Mesenchymal stem cell (in vitro differentiated cells and primary cell): Measurements from ENCODE around the gene PTPRN2.

Experiments
- DNase-seq: peaks from one replicate; pipeline ENCODE4 v3.0.0-alpha.2; 2013
- H2AFZ ChIP-seq: one replicate; pipeline ENCODE4 v1.6.1; 2013; ENCODE audit warnings: low read depth, mild to moderate bottlenecking, control low read depth, inconsistent platforms, low read length, moderate library complexity
- H2AK5ac ChIP-seq: 2 replicates; pipeline ENCODE4 v1.6.1; 2013; ENCODE audit warnings: low read length, moderate library complexity, mild to moderate bottlenecking, inconsistent platforms; ENCODE audit not compliant: severe bottlenecking
- H2BK120ac ChIP-seq: one replicate; pipeline ENCODE4 v1.6.1; 2013; ENCODE audit warnings: low read depth, mild to moderate bottlenecking, inconsistent platforms, low read length, moderate library complexity
- H2BK12ac ChIP-seq, 2 experiments: one replicate each; pipeline ENCODE4 v1.6.1; 2013; ENCODE audit warnings: inconsistent platforms in 2 of 2, low read length in 2 of 2, mild to moderate bottlenecking in 2 of 2, moderate library complexity in 2 of 2, control low read depth in 1 of 2
- H2BK15ac ChIP-seq: one replicate; pipeline ENCODE4 v1.6.1; 2013; ENCODE audit warnings: mild to moderate bottlenecking, low read depth, inconsistent platforms; ENCODE audit not compliant: poor library complexity, severe bottlenecking
- H2BK5ac ChIP-seq: 2 replicates; pipeline ENCODE4 v1.6.1; 2013; ENCODE audit warnings: low read depth, mild to moderate bottlenecking, low read length, control low read depth, inconsistent platforms; ENCODE audit not compliant: poor library complexity, severe bottlenecking
- H3K14ac ChIP-seq, 2 experiments: one replicate each; pipeline ENCODE4 v1.6.1; 2013; ENCODE audit warnings: inconsistent platforms in 2 of 2, low read length in 2 of 2, control low read depth in 1 of 2, mild to moderate bottlenecking in 1 of 2, moderate library complexity in 1 of 2
- H3K18ac ChIP-seq, 2 experiments: one replicate each; pipeline ENCODE4 v1.6.1; 2013; ENCODE audit warnings: inconsistent platforms in 2 of 2, low read length in 2 of 2, control low read depth in 1 of 2, low read depth in 1 of 2, mild to moderate bottlenecking in 1 of 2
- H3K23ac ChIP-seq, 2 experiments: one replicate each; pipeline ENCODE4 v1.6.1; 2013; ENCODE audit warnings: inconsistent platforms in 2 of 2, low read length in 2 of 2, mild to moderate bottlenecking in 2 of 2, moderate library complexity in 2 of 2, control low read depth in 1 of 2
- H3K27ac ChIP-seq: 2 replicates; pipeline ENCODE4 v1.5.1; 2013; ENCODE audit warnings: mild to moderate bottlenecking, moderate library complexity, low read length, control low read depth, inconsistent platforms; ENCODE audit not compliant: poor library complexity, severe bottlenecking
- H3K27me3 ChIP-seq, 2 experiments: 2 replicates each; pipeline versions ENCODE4 v1.6.1 to v1.7.0; 2013; ENCODE audit warnings: low read length in 2 of 2, mild to moderate bottlenecking in 2 of 2, moderate library complexity in 2 of 2, control low read depth in 1 of 2, inconsistent platforms in 1 of 2; ENCODE audit not compliant: control insufficient read depth in 1 of 2, insufficient read depth in 1 of 2
- H3K36me3 ChIP-seq, 2 experiments: 2 replicates each; pipeline versions ENCODE4 v1.6.1 to v1.7.0; 2013; ENCODE audit warnings: low read length in 2 of 2, control low read depth in 1 of 2, inconsistent platforms in 1 of 2, low read depth in 1 of 2, mild to moderate bottlenecking in 1 of 2; ENCODE audit not compliant: insufficient read depth in 2 of 2, control insufficient read depth in 1 of 2
- H3K4ac ChIP-seq, 2 experiments: one replicate each; pipeline ENCODE4 v1.6.1; 2013; ENCODE audit warnings: inconsistent platforms in 2 of 2, low read length in 2 of 2, mild to moderate bottlenecking in 2 of 2, moderate library complexity in 2 of 2, control low read depth in 1 of 2, low read depth in 1 of 2
- H3K4me1 ChIP-seq: 2 replicates; pipeline ENCODE4 v1.6.1; 2013; ENCODE audit warnings: low read depth, low read length, control low read depth; ENCODE audit not compliant: control insufficient read depth, insufficient read depth
- H3K4me2 ChIP-seq: 2 replicates; pipeline ENCODE4 v1.6.1; 2013; ENCODE audit warnings: low read length, mild to moderate bottlenecking, inconsistent platforms; ENCODE audit not compliant: poor library complexity, severe bottlenecking
- H3K4me3 ChIP-seq, 2 experiments: 2 replicates each; pipeline versions ENCODE4 v1.5.1 to v1.7.0; 2013; ENCODE audit warnings: low read length in 2 of 2, mild to moderate bottlenecking in 2 of 2, control low read depth in 1 of 2, low read depth in 1 of 2; ENCODE audit not compliant: insufficient read depth in 1 of 2
- H3K79me1 ChIP-seq: replicated peaks from 2 replicates; pipeline ENCODE4 v1.6.1; 2013; ENCODE audit warnings: mild to moderate bottlenecking, control low read depth, low read length, inconsistent platforms; ENCODE audit not compliant: poor library complexity, severe bottlenecking
- H3K9ac ChIP-seq: 2 replicates; pipeline ENCODE4 v1.7.0; 2013; ENCODE audit warnings: mild to moderate bottlenecking, low read length, moderate library complexity
- H3K9me3 ChIP-seq: 2 replicates; pipeline ENCODE4 v1.7.0; 2013; ENCODE audit warnings: mild to moderate bottlenecking, low read length; ENCODE audit not compliant: control insufficient read depth
- H4K8ac ChIP-seq: one replicate; pipeline ENCODE4 v1.6.1; 2013; ENCODE audit warnings: inconsistent platforms, mild to moderate bottlenecking, low read length, moderate library complexity
- H4K91ac ChIP-seq: one replicate; pipeline ENCODE4 v1.6.1; 2013; ENCODE audit warnings: mild to moderate bottlenecking, low read length, inconsistent platforms
- WGBS: methylation state at CpG from one replicate; pipeline ENCODE4 v1.1.7; 2013; ENCODE audit warnings: mixed read lengths; 5-methylcytosine and 5-hydroxymethylcytosine counted together

Gene PTPRN2

GRCh38 chr7:158015403-158016179 lies 572.0 kb downstream of the PTPRN2 start:
- Histone ChIP-seq H3K27me3 (no peaks in the 10 kb centered on the region), H3K27ac (no peak overlapping the region), H4K8ac (no peak overlapping the region), H2BK15ac (no peak overlapping the region), H2BK120ac (no peak overlapping the region), H3K23ac (no peak overlapping the region), H3K4me3 (no peak overlapping the region), H3K4ac (no peak overlapping the region), H2AK5ac (no peak overlapping the region), H3K18ac (no peak overlapping the region), H3K79me1 (no peaks in the 10 kb centered on the region), H3K9ac (no peak overlapping the region), H4K91ac (no peak overlapping the region), H3K4me2 (no peak overlapping the region), H3K9me3 (no peaks in the 10 kb centered on the region), H2BK5ac (no peak overlapping the region), H3K14ac (no peak overlapping the region), H2AFZ (no peak overlapping the region), H3K4me1 (peaks cover 5% of the 10 kb centered on the region), H3K36me3 (no peaks in the 10 kb centered on the region), H2BK12ac (no peak overlapping the region)
- 16% methylated on average over 20 of the region's 21 CpGs for WGBS
- no peak for DNase-seq

GRCh38 chr7:158014976-158015375 lies 572.6 kb downstream of the PTPRN2 start:
- H3K4me1 ChIP-seq: peaks cover 5% of the 10 kb centered on the region

GRCh38 chr7:158013085-158013668 lies 574.4 kb downstream of the PTPRN2 start:
- Histone ChIP-seq H3K18ac (no peak overlapping the region), H3K4ac (no peak overlapping the region), H3K79me1 (no peaks in the 10 kb centered on the region), H3K27ac (no peak overlapping the region), H2BK120ac (no peak overlapping the region), H3K36me3 (no peaks in the 10 kb centered on the region), H2AFZ (no peak overlapping the region), H2BK5ac (no peak overlapping the region), H2AK5ac (no peak overlapping the region), H4K8ac (no peak overlapping the region), H3K4me1 (peaks cover 5% of the 10 kb centered on the region), H3K27me3 (no peaks in the 10 kb centered on the region), H2BK12ac (no peak overlapping the region), H3K23ac (no peak overlapping the region), H3K9me3 (no peaks in the 10 kb centered on the region), H3K4me3 (no peak overlapping the region), H4K91ac (no peak overlapping the region), H3K9ac (no peak overlapping the region), H3K4me2 (no peak overlapping the region), H2BK15ac (no peak overlapping the region), H3K14ac (no peak overlapping the region)
- no peak for DNase-seq

More at GRCh38 chr7:158014976-158015375, 572.6 kb downstream of the PTPRN2 start:
- no peak overlapping the region for H4K8ac ChIP-seq
- H2AK5ac ChIP-seq: no peak overlapping the region
- no peak overlapping the region for H3K4ac ChIP-seq
- no peaks in the 10 kb centered on the region for H3K27me3 ChIP-seq
- no peak overlapping the region for H3K23ac ChIP-seq
- no peak overlapping the region for H3K27ac ChIP-seq
- H3K79me1 ChIP-seq: no peaks in the 10 kb centered on the region
- H2BK15ac ChIP-seq: no peak overlapping the region
- no peak overlapping the region for H2BK12ac ChIP-seq
- no peaks in the 10 kb centered on the region for H3K9me3 ChIP-seq
- H4K91ac ChIP-seq: no peak overlapping the region
- no peak overlapping the region for H2BK120ac ChIP-seq
- no peak overlapping the region for H3K14ac ChIP-seq
- no peak overlapping the region for H3K4me3 ChIP-seq
- no peak overlapping the region for H2BK5ac ChIP-seq
- H3K36me3 ChIP-seq: no peaks in the 10 kb centered on the region
- no peak for DNase-seq
- no peak overlapping the region for H2AFZ ChIP-seq
- no peak overlapping the region for H3K9ac ChIP-seq
- no peak overlapping the region for H3K4me2 ChIP-seq
- 86% methylated on average over 2 of the region's 3 CpGs for WGBS
- no peak overlapping the region for H3K18ac ChIP-seq

- 70% methylated on average over 10 of the region's 11 CpGs for WGBS
These were observed 575.7 kb downstream of the PTPRN2 start for GRCh38 chr7:158011941-158012340.

More at GRCh38 chr7:158011941-158012340, 575.7 kb downstream of the PTPRN2 start:
- no peaks in the 10 kb centered on the region for H3K27me3 ChIP-seq
- no peak overlapping the region for H4K8ac ChIP-seq
- no peak overlapping the region for H3K27ac ChIP-seq
- no peak overlapping the region for H2BK120ac ChIP-seq
- no peak overlapping the region for H2AFZ ChIP-seq
- peaks cover 9% of the 10 kb centered on the region for H3K4me1 ChIP-seq
- H3K18ac ChIP-seq: no peak overlapping the region
- no peak for DNase-seq
- H3K9ac ChIP-seq: no peak overlapping the region
- H3K14ac ChIP-seq: no peak overlapping the region
- H3K4me2 ChIP-seq: no peak overlapping the region
- no peak overlapping the region for H3K4me3 ChIP-seq
- H2BK12ac ChIP-seq: no peak overlapping the region
- no peak overlapping the region for H2BK15ac ChIP-seq
- H2AK5ac ChIP-seq: no peak overlapping the region
- no peak overlapping the region for H3K4ac ChIP-seq
- H3K36me3 ChIP-seq: no peaks in the 10 kb centered on the region
- no peaks in the 10 kb centered on the region for H3K9me3 ChIP-seq
- H3K23ac ChIP-seq: no peak overlapping the region
- no peak overlapping the region for H4K91ac ChIP-seq
- no peak overlapping the region for H2BK5ac ChIP-seq
- H3K79me1 ChIP-seq: no peaks in the 10 kb centered on the region
